GM12891 (cell line): Measurements from ENCODE around the gene BLTP2.

Experiments used
- POLR2A ChIP-seq: IDR thresholded peaks from 2 replicates; pipeline ENCODE4 v1.6.1; 2011; ENCODE audit warnings: low read depth, low read length, control low read depth
- POLR2AphosphoS5 ChIP-seq: IDR thresholded peaks from 2 replicates; pipeline ENCODE4 v1.6.1; 2011; ENCODE audit warnings: low read depth, low read length, control low read depth
- TAF1 ChIP-seq: IDR thresholded peaks from 2 replicates; pipeline ENCODE4 v1.6.1; 2011; ENCODE audit warnings: low read depth, low read length, control low read depth

DNA sequence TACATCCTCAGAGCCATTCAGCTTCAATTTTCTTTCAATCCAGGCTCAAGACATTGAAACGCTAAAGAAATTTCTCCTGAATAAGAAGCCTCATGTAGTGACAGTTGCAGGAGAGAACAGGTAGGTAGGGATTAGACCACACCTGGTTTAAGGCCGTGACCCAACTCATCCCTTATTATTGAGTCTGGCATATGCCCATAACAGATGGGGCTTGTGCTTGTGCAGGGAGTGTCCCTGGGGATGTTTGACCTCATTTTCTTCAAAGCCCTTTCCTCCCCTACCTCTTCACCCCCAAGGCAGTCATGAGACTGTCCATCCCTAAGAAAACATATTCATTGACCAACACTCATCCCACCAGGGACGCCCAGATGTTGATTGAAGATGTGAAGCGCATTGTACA lies 41.3 kb upstream of the BLTP2 start:
- no peak for TF ChIP-seq POLR2A
- no peak for TF ChIP-seq POLR2AphosphoS5
- no peak for TF ChIP-seq TAF1
